HG02852 (cell line): ENCODE results near the gene ATIC.

Source experiments
- ATAC-seq: cut with Tn5 transposase; IDR thresholded peaks from one replicate; pipeline ENCODE4 v1.9.1; 2021; ENCODE audit warnings: mild to moderate bottlenecking, moderate library complexity; ENCODE audit not compliant: unreplicated experiment

The ATIC gene

DNA sequence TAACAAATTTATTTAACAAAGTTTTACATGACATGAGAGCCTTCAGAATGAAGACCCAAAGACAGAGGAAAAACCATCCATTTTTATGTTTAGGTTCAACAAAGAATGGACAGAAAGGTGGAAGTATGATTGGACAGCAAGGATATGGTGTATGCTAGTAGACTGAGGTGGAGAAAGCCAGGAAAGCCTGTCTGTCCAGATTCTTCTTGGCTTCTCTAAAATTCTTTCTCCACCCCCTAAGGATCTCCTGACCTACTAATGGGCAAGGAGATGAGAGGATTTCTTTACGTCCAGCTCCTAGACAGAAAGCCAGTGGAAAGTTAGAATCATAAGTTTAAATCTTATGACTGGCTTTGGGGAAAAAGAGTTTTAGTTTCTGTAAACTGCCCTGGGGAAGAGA is 3.0 kb downstream of the ATIC start:
- no peak for ATAC-seq

DNA sequence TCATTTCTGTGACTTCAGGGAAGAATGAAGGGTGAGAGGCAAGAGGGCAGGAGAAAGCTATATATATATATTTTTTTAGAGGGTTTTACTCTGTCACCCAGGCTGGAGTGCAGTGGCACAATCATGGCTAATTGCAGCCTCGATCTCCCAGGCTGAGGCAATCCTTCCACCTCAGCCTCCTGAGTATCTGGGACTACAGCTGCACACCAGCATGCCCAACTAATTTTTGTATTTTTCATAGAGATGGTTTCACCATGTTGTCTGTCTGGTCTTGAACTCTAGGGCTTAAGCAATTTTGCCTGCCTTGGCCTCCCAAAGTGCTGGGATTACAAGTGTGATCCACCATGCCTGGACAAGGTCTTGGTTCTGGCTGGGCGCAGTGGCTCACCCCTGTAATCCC is 3.4 kb downstream of the ATIC start:
- no peak for ATAC-seq

DNA sequence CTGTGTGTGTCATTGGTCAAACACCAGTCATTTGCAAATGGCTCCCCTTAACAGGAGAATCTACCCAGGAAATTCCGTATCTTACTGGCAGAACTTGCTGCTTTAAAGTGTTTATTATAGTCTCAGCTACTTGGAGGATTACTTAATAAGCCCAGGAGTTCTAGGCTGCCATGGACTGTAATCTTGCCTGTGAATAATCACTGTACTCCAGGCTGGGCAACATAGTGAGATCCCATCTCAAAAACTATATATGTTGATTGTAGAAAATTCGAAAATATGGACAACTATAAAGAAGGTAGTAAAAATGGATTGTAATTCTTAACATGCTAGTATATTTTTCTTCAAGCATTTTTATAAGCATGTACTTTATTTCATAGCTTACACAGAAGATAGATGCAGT is 4.5 kb downstream of the ATIC start:
- no peak for ATAC-seq

DNA sequence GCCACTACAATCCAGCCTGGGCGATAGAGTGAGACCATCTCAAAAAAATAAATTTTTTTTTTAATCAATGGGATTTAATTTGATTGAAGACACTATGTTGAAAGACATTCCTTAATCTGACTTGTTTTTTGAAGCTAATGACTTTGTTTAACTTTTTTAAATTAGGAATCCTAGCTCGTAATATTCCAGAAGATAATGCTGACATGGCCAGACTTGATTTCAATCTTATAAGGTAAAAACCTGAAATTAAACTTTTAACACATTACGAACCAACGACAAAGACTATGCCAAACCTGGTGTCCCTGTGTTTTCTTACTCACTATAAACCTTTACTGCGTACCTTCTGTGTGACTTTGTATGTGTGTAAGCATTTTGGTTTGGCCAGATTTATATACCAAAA is 7.6 kb downstream of the ATIC start:
- ATAC-seq: no peak

DNA sequence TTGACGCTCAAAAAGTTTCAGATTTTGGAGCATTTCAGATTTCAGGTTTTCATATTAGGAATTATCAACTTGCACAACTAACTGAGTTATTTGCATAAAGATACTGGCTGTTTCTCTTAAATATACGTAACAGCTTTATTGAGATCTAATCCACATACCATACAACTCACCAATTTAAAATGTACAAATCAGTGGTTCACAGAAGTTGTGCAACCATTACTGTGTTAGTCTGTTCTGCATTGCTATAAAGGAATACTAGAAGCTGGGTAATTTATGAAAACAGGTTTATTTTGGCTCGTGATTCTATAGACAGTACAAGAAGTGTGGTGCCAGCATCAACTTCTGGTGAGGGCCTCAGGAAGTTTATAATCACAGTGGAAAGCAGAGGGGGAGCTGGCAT is 8.2 kb downstream of the ATIC start:
- ATAC-seq: no peak

DNA sequence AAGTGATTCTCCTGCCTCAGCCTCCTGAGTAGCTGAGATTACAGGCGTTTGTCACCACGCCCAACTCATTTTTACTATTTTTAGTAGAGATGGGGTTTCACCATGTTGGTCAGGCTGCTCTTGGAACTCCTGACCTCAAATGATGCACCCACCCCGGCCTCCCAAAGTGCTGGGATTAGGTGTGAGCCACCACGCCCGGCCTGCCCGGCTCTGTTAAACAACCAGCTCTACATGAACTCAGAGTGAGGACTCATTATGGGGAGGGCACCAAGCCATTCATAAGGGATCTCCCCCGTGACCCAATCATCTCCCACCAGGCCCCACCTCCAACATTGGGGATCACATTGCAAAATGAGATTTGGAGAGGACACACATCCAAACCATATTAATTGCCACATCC is 8.8 kb downstream of the ATIC start:
- ATAC-seq: no peak

DNA sequence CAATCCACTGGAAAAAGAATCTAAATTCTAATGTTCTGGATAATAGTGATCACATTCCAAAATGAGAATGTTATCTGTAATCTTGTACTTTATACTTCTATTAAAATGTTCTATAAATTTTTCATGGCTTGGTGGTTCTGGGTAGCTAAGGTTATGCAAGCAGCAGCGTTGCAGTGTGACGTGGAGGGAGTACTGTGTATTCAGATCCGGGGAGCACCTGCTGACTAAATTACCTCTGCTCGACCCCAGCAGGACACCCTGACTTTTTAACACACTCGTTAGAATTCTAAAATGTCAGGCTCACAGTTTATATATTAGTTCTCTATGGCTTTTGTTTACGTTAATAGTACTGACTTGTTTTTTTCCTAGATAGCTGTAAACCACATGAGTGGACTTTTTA is 13.0 kb downstream of the ATIC start:
- ATAC-seq: no peak

DNA sequence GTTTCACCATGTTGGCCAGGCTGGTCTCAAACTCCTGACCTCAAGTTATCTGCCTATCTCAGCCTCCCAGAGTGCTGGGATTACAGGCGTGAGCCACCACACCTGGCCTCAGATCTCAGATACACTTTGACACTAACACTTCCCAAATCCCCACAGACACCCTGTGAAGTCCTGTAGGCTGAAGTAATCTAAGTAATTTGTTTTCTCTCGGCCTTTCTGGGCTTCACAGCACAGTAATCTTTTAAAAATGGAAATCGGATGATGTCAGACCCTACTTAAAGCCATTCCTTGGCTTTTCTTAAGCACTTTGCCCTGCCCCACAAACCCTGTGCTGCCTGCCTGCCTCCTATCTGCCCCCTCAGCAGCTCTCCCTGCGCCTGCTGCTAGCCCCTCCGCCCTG is 16.2 kb downstream of the ATIC start:
- no peak for ATAC-seq

DNA sequence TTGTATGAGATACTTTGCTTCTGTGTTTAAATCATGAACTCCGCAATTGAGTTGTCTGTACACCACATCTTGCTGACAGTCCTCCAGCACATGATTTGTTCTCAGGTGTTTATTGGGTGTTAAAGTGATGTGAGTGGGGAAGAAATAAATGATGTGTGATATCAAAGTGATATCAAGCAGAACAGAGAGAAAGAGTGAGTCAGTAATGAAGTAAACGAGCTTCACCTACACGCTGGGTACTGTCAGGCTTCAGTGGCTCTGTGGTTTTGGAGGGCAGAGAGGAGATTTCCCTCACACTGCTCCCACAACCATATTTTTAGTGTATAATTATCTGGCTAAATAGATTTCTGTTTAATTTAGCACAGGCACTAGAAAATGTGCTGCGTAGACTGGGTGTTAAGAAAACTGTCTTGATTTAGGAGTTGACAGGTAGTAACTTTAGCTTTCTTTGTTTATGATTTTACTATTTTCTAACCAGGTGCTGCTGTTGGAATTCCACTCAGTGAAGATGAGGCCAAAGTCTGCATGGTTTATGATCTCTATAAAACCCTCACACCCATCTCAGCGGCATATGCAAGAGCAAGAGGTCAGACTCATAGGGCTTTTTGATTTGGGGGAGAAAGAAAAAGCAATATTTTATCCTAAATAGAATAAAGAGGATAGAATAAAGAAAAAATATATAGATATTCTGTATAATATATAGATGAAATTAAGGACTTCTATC is 21.2 kb downstream of the ATIC start:
- ATAC-seq: no peak

DNA sequence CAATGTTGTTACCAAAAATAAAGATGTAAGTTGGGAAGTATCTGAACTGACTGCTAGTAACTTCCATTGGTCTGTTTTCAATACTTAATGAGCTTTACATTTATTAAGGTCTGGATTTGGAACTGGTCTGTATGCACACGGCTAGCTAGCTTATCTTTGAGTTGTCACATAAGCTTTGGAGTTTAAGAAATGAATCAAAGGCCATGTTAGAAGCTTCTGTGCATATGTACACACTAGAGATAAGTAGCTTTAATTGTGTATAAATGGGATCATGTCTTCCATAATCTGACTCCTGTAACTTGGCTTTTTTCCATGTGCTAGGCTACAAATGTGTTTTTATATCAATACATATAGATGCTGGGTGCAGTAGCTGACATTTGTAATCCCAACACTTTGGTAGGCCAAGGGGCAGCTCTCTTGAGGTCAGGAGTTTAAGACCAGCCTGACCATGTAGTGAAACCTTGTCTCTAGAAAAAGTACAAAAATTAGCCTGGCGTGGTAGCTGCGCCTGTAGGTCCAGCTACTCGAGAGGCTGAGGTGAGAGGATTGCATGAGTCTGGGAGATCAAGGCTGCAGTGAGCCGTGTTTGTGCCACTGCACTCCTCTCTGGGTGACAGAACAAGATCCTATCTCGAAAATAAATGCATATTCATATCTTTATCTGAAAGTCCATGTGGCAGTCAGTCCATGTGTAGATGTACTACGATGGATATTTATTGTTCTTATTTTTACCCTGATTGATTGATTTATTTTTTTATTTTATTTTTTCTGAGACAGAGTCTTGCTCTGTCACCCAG is 27.2 kb downstream of the ATIC start:
- no peak for ATAC-seq

DNA sequence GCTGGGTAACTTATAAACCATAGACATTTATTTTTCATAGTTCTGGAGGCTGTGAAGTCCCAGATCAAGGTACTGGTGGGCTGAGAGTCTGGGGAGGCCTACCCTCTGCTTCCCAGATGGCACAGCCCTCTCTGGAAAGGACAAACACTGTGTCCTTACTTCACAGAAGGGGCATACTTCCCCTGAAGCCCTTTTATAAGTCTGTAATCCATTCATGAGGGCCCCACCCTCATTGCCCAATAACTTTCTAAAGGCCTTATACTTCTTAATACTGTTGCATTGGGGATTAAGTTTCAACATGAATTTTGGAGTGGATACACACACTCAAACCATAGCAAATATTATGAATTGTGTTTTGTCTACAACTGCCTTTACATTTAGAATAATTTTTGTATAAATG is 36.0 kb downstream of the ATIC start:
- ATAC-seq: no peak

DNA sequence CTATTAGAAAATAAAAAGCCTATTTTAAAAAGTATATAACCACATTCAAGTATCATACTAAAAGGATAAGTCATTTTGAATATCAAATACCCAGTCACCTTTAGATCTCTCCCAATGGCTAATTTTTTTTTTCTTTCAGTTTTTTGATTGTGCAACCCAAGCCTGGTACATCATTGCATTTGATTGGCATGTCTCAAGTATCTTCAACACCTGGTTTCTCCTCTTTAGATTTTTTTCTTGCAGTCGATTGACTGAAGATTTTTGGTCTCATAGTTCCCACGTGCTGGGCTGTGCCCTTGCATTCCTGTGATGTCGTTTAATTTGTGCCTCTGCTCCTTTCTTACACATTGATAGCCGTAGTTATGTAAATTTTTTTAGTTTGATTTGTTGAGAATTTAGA is 40.7 kb downstream of the ATIC start:
- no peak for ATAC-seq

DNA sequence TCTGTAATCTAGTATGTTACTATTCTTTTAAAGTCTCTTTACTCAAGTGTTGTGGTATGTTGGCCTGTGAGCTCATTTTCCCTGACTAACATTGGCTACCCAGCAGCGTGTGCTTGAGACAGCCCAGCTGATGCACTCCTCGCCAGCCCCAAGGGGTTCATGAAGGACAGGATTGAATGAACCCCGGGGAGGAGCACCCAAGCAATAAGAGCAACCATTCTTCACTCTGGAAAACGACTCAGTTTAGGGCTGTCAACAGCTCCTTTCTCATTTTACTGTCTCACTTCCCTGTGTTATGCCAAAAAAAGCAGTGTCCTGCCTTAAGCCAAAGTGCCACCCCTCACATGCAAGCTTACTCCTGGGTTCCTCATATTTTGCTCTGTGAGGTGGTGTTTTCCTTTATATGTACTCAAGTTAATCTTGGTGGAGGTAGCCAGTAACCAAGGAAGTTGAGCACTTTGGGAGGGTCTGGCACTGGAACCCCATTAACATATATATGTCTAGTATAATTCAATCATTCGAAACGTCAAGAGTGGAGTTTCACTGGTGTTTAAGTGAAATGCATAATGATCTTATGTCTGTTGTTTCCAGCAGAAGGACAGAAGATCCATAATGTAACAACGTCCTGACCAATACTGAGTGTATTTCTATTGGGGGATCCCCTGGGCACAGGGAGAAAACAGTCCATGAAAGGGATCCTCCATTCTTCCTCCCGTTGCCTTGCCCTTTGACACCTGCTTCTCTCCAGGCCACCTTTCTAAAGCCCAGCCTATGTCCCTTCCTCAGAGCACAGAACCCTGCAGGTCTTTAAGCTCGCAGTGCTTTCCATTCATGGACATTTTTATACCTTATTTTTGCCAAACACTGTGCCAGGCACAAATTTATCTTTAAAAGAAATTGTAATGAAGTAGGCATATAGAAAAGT is 43.2 kb downstream of the ATIC start:
- no peak for ATAC-seq

DNA sequence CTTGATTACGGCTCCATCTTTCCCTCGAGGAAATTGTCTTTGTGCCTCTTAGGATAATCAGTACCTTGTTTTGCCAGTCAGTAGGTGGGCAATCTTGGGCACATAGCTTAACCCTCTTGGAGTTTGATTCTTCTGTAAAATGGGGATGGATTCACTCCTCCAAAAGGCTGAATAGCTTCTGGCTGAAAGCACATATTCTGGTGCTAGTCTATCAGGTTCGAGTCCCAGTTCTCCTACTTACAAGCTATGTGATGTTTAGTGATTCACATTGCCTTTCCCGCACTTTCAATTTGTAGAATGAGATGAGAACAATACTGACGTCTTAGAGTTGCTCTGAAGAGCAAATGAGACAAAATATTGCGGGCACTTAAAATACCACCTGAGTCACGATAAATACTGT is 43.9 kb downstream of the ATIC start:
- ATAC-seq: no peak

DNA sequence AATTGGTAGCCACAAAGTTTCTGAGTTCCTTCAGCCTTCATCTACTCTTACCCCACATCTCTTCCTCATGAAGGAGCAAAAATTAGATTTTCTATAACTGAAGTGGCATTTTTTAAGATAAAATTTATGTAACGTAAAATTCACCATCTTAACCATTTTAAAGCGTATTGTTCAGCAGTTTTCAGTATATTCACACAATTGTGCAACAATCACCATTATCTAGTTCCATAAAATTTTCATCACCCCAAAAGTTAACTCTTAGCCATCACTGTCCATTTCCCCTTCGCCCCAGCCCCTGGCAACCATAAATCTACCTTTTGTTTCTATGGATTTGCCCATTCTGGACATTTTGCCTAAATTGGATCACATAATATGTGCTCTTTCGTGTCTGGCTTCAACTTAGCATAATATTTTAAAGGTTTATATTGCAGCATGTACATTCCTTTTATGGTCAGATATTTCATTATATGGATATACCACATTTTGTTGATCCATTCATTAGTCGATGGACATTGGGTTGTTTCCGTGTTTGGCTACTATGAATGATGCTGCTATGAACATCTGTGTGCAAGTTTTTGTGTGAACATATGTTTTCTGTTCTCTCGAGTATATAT is 44.6 kb downstream of the ATIC start:
- no peak for ATAC-seq

DNA sequence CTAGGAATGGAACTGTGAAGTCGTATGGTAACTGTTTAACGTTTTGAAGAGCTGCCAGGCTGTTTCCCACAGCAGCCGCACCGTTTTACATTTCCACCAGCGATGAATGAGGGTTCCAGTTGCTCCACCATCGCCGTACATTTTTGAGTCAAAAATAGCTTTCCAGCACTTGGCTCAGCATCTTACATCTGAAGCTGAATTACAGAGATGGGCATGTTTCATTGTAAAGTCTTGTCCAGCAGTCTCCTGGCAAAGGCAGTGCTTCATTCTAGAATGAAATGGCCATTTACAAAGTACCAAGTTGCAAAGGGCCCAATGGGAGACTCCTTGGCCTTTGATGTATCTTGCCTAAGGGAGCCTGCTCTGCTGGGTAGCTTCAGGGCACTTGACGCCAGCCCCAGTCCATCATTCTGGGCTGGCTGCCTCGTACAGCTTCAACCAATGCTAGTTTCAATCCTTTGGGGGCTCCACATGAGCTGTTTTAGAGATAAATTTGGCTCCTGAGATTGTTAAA is 45.1 kb downstream of the ATIC start:
- ATAC-seq: no peak

DNA sequence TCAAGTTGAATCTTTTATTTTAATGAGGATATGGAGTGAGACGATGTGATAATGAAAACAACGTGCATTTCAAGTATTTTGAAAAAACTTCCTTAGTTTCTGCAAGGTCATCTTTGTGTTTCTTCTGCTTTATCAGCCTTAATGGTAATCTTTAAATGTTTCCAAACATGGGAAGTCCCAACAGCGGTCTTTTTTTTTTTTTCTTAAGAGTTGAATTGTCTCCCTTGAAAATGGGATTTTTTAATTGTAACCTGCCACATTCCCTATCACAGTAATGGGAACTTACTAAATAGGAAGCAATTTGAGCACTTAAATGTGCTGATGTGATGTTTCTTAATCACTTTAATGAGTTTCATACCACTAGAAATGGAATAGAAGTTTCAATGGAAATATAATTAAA is 45.8 kb downstream of the ATIC start:
- no peak for ATAC-seq

DNA sequence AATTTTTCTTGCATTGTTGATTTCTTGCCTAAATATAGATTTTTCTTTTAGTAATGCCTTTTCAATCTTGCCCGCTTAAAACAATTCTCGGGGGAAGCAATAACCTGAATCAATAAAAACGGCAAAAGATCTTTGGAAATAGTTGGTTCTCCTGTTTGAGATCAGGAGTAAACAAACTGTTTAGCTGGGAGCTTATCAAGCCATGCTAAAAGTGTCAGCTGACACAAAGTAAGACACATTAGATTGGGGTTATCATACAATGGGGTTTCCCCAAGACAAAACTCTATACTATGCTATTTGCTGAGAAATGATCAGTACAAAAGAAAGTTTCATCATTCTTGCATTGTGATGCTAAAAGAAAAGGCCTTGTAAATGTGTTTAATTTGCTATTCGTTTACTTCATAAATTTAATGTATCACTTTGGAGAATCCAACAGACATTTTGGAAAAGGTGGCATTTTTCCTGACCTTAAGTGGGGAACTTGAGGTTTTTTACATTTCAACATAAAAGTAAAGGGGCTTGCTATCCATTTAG is 46.5 kb downstream of the ATIC start:
- no peak for ATAC-seq

DNA sequence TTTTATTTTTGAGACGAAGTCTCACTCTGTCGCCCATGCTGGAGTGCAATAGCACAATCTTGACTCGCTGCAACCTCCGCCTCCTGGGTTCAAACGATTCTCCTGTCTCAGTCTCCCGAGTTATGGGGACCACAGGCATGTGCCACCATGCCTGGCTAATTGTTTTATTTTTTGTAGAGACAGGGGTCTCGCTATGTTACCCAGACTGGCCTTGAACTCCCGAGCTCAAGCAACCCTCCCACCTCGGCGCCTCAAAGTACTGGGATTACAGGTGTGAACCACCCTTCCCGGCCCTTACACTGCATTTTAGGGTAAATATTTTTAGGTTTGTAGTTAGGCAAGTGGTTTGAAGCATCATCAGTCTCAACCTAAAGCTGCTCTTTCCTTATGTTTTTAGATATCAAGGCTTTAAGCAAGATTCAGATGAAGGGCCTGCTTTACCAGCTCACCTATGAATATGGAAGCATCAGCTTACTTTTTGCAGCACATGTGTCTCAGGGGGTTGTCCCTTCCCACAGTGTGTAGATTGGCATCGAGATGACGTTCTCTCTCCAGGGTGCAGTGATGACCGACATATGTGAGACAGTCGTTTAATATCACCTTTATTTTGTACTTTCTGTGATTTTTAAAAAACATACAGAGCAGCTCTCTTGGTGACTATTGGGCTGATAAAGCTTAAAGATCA is 47.2 kb downstream of the ATIC start:
- ATAC-seq: no peak

DNA sequence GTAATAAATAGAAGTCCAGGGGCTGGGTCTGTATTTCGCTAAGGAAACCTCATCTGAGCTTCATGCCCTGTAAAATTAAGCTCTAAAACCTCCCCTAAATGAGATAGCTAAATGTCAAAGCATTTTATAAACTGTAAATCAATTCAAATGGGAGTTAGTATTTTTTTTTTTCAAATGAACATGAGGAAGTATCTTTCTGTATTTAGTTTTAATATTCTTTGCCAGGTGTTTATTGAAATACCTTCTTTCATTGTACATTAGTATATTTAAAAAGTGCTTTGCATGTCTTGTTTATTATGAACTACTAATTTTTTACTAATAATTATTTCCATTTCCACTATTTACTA is 47.7 kb downstream of the ATIC start:
- no peak for ATAC-seq
